ENCODE results near the gene HSD17B11. TPM values are rescaled to one million over a fixed set of nuclear protein-coding genes. Genes with fewer than 3 reads are reported as not detected.
"Not testable (repeated sequence)": the region's sequence is repeated elsewhere in the genome, so short reads cannot be mapped to it uniquely, and the experiment has no call there.

The HSD17B11 gene
- polyA plus RNA-seq, 1 donor from 2014 or later: 2.2 TPM

- Histone ChIP-seq H3F3A (ENCODE audit: insufficient read depth, low read length, poor library complexity, severe bottlenecking) (no peaks in the 10 kb centered on the region), H3K27ac (ENCODE audit: low read length) (no peak overlapping the region), H3K9me3 (ENCODE audit: low read length) (no peaks in the 10 kb centered on the region), H3K27me3 (ENCODE audit: insufficient read depth, low read depth, low read length) (no peaks in the 10 kb centered on the region), H3K4me2 (ENCODE audit: low read length) (no peak overlapping the region), H3K4me3 (ENCODE audit: low read length) (no peak overlapping the region), H3K9ac (ENCODE audit: low read length) (no peak overlapping the region), H3K36me3 (ENCODE audit: insufficient read depth, low read length) (no peaks in the 10 kb centered on the region), H4K20me1 (ENCODE audit: insufficient read depth) (no peaks in the 10 kb centered on the region), H3K79me2 (replicated peaks; ENCODE audit: insufficient read depth, low read length) (no peaks in the 10 kb centered on the region), H2AFZ (ENCODE audit: low read depth, low read length) (no peak overlapping the region), H3K9me2 (ENCODE audit: insufficient read depth, low read length) (no peaks in the 10 kb centered on the region)
- TF ChIP-seq CTCF (IDR thresholded peaks at IDR 0.05; ENCODE audit: poor library complexity, severe bottlenecking) (no peak), MXI1 (conservative IDR thresholded peaks at IDR 0.05; ENCODE audit: poor library complexity, severe bottlenecking) (no peak), TAF1 (IDR thresholded peaks at IDR 0.05; ENCODE audit: low read depth) (no peak), EP300 (conservative IDR thresholded peaks at IDR 0.05; ENCODE audit: poor library complexity, severe bottlenecking) (no peak), SMC3 (conservative IDR thresholded peaks at IDR 0.05; ENCODE audit: poor library complexity) (no peak), RAD21 (conservative IDR thresholded peaks at IDR 0.05) (no peak), POLR2AphosphoS5 (IDR thresholded peaks at IDR 0.05) (no peak), REST (IDR thresholded peaks at IDR 0.05; ENCODE audit: borderline replicate concordance) (no peak), EZH2 (IDR thresholded peaks at IDR 0.05; ENCODE audit: borderline replicate concordance, insufficient read depth, low read length, poor library complexity, severe bottlenecking) (no peak)
Measured at GRCh38 chr4:87345139-87345538, 45.8 kb downstream of the HSD17B11 start.

- Histone ChIP-seq H3K36me3 (ENCODE audit: insufficient read depth, low read length) (no peaks in the 10 kb centered on the region), H3K79me2 (replicated peaks; ENCODE audit: insufficient read depth, low read length) (no peaks in the 10 kb centered on the region), H3K9me2 (ENCODE audit: insufficient read depth, low read length) (no peaks in the 10 kb centered on the region), H4K20me1 (ENCODE audit: insufficient read depth) (no peaks in the 10 kb centered on the region), H3K9ac (ENCODE audit: low read length) (no peak overlapping the region), H3K27ac (ENCODE audit: low read length) (no peak overlapping the region), H3F3A (ENCODE audit: insufficient read depth, low read length, poor library complexity, severe bottlenecking) (no peaks in the 10 kb centered on the region), H3K27me3 (ENCODE audit: insufficient read depth, low read depth, low read length) (no peaks in the 10 kb centered on the region), H3K9me3 (ENCODE audit: low read length) (no peaks in the 10 kb centered on the region), H2AFZ (ENCODE audit: low read depth, low read length) (no peak overlapping the region), H3K4me2 (ENCODE audit: low read length) (no peak overlapping the region), H3K4me3 (ENCODE audit: low read length) (no peak overlapping the region)
- no peak for TF ChIP-seq MXI1 (conservative IDR thresholded peaks at IDR 0.05; ENCODE audit: poor library complexity, severe bottlenecking)
- TF ChIP-seq TAF1 (IDR thresholded peaks at IDR 0.05; ENCODE audit: low read depth): no peak
- no peak for TF ChIP-seq REST (IDR thresholded peaks at IDR 0.05; ENCODE audit: borderline replicate concordance)
- no peak for TF ChIP-seq RAD21 (conservative IDR thresholded peaks at IDR 0.05)
- no peak for TF ChIP-seq POLR2AphosphoS5 (IDR thresholded peaks at IDR 0.05)
- no peak for TF ChIP-seq EZH2 (IDR thresholded peaks at IDR 0.05; ENCODE audit: borderline replicate concordance, insufficient read depth, low read length, poor library complexity, severe bottlenecking)
- no peak for TF ChIP-seq EP300 (conservative IDR thresholded peaks at IDR 0.05; ENCODE audit: poor library complexity, severe bottlenecking)
- TF ChIP-seq CTCF (IDR thresholded peaks at IDR 0.05; ENCODE audit: poor library complexity, severe bottlenecking): no peak
- TF ChIP-seq SMC3 (conservative IDR thresholded peaks at IDR 0.05; ENCODE audit: poor library complexity): no peak
Measured at GRCh38 chr4:87342872-87343271, 48.1 kb downstream of the HSD17B11 start.

- not testable (repeated sequence) for H2AFZ ChIP-seq (ENCODE audit: low read depth, low read length); H3F3A ChIP-seq (ENCODE audit: insufficient read depth, low read length, poor library complexity, severe bottlenecking); H4K20me1 ChIP-seq (ENCODE audit: insufficient read depth); H3K4me3 ChIP-seq (ENCODE audit: low read length); H3K79me2 ChIP-seq (replicated peaks; ENCODE audit: insufficient read depth, low read length); H3K27me3 ChIP-seq (ENCODE audit: insufficient read depth, low read depth, low read length); H3K9me2 ChIP-seq (ENCODE audit: insufficient read depth, low read length); H3K27ac ChIP-seq (ENCODE audit: low read length); H3K9ac ChIP-seq (ENCODE audit: low read length); H3K4me2 ChIP-seq (ENCODE audit: low read length); H3K9me3 ChIP-seq (ENCODE audit: low read length); H3K36me3 ChIP-seq (ENCODE audit: insufficient read depth, low read length)
Measured at GRCh38 chr4:87341954-87342635, 48.9 kb downstream of the HSD17B11 start.
